DOHH2 (cell line): ENCODE measurements around the gene OGFOD2.

Experiments
- H3F3A ChIP-seq: fragments of 200-600 bp; sonication (generic), shearing (Covaris generic); 2 replicates; pipeline ENCODE4 v1.6.0; 2016; ENCODE audit warnings: antibody characterized with exemption, mild to moderate bottlenecking; ENCODE audit not compliant: control insufficient read depth, insufficient read depth
- H3K27ac ChIP-seq: fragments of 200-600 bp; sonication (generic); 2 replicates; pipeline ENCODE4 v1.5.1; 2014; ENCODE audit warnings: low read depth, mild to moderate bottlenecking, low read length, moderate library complexity
- H3K27me3 ChIP-seq: fragments of 200-600 bp; sonication (generic); 2 replicates; pipeline ENCODE4 v1.6.1; 2014; ENCODE audit warnings: mild to moderate bottlenecking, low read length, mixed read lengths; ENCODE audit not compliant: control insufficient read depth
- H3K36me3 ChIP-seq: fragments of 200-600 bp; sonication (generic); 2 replicates; pipeline ENCODE4 v1.6.1; 2014; ENCODE audit warnings: mild to moderate bottlenecking, low read length, moderate library complexity, mixed read lengths; ENCODE audit not compliant: control insufficient read depth
- H3K4me1 ChIP-seq: fragments of 200-600 bp; sonication (generic); 2 replicates; pipeline ENCODE4 v1.6.1; 2014; ENCODE audit warnings: mild to moderate bottlenecking, low read length, mixed read lengths; ENCODE audit not compliant: control insufficient read depth
- H3K4me2 ChIP-seq: fragments of 200-600 bp; sonication (generic); 2 replicates; pipeline ENCODE4 v1.6.0; 2014; ENCODE audit warnings: mild to moderate bottlenecking, low read length, moderate library complexity
- H3K4me3 ChIP-seq: fragments of 200-600 bp; sonication (generic); 2 replicates; pipeline ENCODE4 v1.5.1; 2014; ENCODE audit warnings: mild to moderate bottlenecking, low read length, mixed read lengths
- H3K79me2 ChIP-seq: fragments of 200-600 bp; sonication (generic); 2 replicates; pipeline ENCODE4 v1.6.1; 2014; ENCODE audit warnings: mild to moderate bottlenecking, low read length, mixed read lengths; ENCODE audit not compliant: control insufficient read depth
- H3K9me2 ChIP-seq: fragments of 200-600 bp; sonication (generic); replicated peaks from 2 replicates; pipeline ENCODE4 v1.6.1; 2014; ENCODE audit warnings: mild to moderate bottlenecking, low read length, mixed read lengths; ENCODE audit not compliant: control insufficient read depth
- H3K9me3 ChIP-seq: fragments of 200-600 bp; sonication (generic); 2 replicates; pipeline ENCODE4 v1.6.1; 2014; ENCODE audit warnings: antibody characterized with exemption, low read length, mixed read lengths; ENCODE audit not compliant: control insufficient read depth, insufficient read depth
- H4K20me1 ChIP-seq: fragments of 200-600 bp; sonication (generic); 2 replicates; pipeline ENCODE4 v1.6.0; 2014; ENCODE audit warnings: low read depth, mild to moderate bottlenecking, antibody characterized with exemption, low read length, moderate library complexity; ENCODE audit not compliant: control insufficient read depth, insufficient read depth
- CTCF ChIP-seq: fragments of 200-600 bp; sonication (generic); IDR thresholded peaks from one replicate; pipeline ENCODE4 v1.5.1; 2014; ENCODE audit warnings: antibody characterized with exemption, mild to moderate bottlenecking, low read depth, low read length; ENCODE audit not compliant: poor library complexity, severe bottlenecking
- EZH2phosphoT487 ChIP-seq: fragments of 200-600 bp; sonication (generic); IDR thresholded peaks from 2 replicates; pipeline ENCODE4 v1.6.1; 2017; ENCODE audit warnings: borderline replicate concordance, mild to moderate bottlenecking, antibody characterized with exemption, low read length, moderate library complexity, mixed read lengths

Gene OGFOD2

GRCh38 chr12:122989225-122989839 lies 14.3 kb downstream of the OGFOD2 start:
- Histone ChIP-seq H4K20me1 (no peaks in the 10 kb centered on the region), H3K4me3 (no peak overlapping the region), H3K9me3 (no peaks in the 10 kb centered on the region), H3K4me1 (no peaks in the 10 kb centered on the region; the same call in 1 of the 2 replicates), H3K36me3 (no peaks in the 10 kb centered on the region), H3K4me2 (no peak overlapping the region), H3K27me3 (no peaks in the 10 kb centered on the region), H3K9me2 (no peaks in the 10 kb centered on the region), H3K79me2 (no peaks in the 10 kb centered on the region), H3F3A (peaks cover 4% of the 10 kb centered on the region; the same call in 1 of the 2 replicates), H3K27ac (no peak overlapping the region)
- TF ChIP-seq EZH2phosphoT487 (no peak), CTCF (no peak)

- Histone ChIP-seq H3K4me1 (no peaks in the 10 kb centered on the region), H3K27ac (no peak overlapping the region), H3K79me2 (no peaks in the 10 kb centered on the region), H3F3A (peaks cover 1% of the 10 kb centered on the region; the same call in 1 of the 2 replicates), H4K20me1 (no peaks in the 10 kb centered on the region), H3K27me3 (no peaks in the 10 kb centered on the region), H3K4me2 (no peak overlapping the region), H3K36me3 (no peaks in the 10 kb centered on the region), H3K9me2 (no peaks in the 10 kb centered on the region), H3K9me3 (no peaks in the 10 kb centered on the region), H3K4me3 (no peak overlapping the region)
- TF ChIP-seq CTCF (no peak), EZH2phosphoT487 (no peak)
Observed at GRCh38 chr12:122989874-122990419, 14.9 kb downstream of the OGFOD2 start.

GRCh38 chr12:122990561-122990960 lies 15.5 kb downstream of the OGFOD2 start:
- H3K4me3 ChIP-seq, result no peak overlapping the region
- no peaks in the 10 kb centered on the region for H3K9me2 ChIP-seq
- no peaks in the 10 kb centered on the region for H3K9me3 ChIP-seq
- no peaks in the 10 kb centered on the region for H3K79me2 ChIP-seq
- H4K20me1 ChIP-seq, result no peaks in the 10 kb centered on the region
- no peak overlapping the region for H3K27ac ChIP-seq
- H3K36me3 ChIP-seq, result no peaks in the 10 kb centered on the region
- H3F3A ChIP-seq, result no peaks in the 10 kb centered on the region
- H3K4me1 ChIP-seq, result no peaks in the 10 kb centered on the region
- no peaks in the 10 kb centered on the region for H3K27me3 ChIP-seq
- H3K4me2 ChIP-seq, result no peak overlapping the region
- TF ChIP-seq CTCF (no peak), EZH2phosphoT487 (no peak)
